ENCODE results near the gene HOXA4. TPM values are rescaled to one million over a fixed set of nuclear protein-coding genes. Genes with fewer than 3 reads are reported as not detected.

Gene HOXA4
- polyA plus RNA-seq, 1 donor (not counting 4 experiments of a cell fraction or from before 2014, with no cell fraction given) = 1.5 TPM

GRCh38 chr7:27125986-27126394, 4.6 kb downstream of the HOXA4 start:
- Histone ChIP-seq H3K4me3 (ENCODE audit: control insufficient read depth in 2 of 3, extremely low read depth in 1 of 3, insufficient read depth in 2 of 3, low read depth in 1 of 3, low read length in 3 of 3) (no peak overlapping the region), H3K27me3 (ENCODE audit: control insufficient read depth, extremely low read depth, insufficient read depth, low read length) (no peaks in the 10 kb centered on the region), H3K4me1 (ENCODE audit: control insufficient read depth, extremely low read depth, insufficient read depth, low read length) (peaks cover under 1% of the 10 kb centered on the region), H3K9me1 (ENCODE audit: control insufficient read depth, extremely low read depth, insufficient read depth, low read length) (no peaks in the 10 kb centered on the region), H3K9ac (ENCODE audit: control insufficient read depth, extremely low read depth, insufficient read depth, low read length) (no peak overlapping the region), H3K27ac (ENCODE audit: control insufficient read depth, insufficient read depth, low read length) (no peak overlapping the region), H2AFZ (ENCODE audit: control insufficient read depth, low read length) (no peak overlapping the region), H4K20me1 (ENCODE audit: control insufficient read depth, extremely low read depth, insufficient read depth, low read length) (no peaks in the 10 kb centered on the region), H3K9me3 (ENCODE audit: control insufficient read depth, low read depth, low read length) (no peaks in the 10 kb centered on the region), H3K4me2 (ENCODE audit: control insufficient read depth, extremely low read depth, insufficient read depth, low read depth, low read length) (no peak overlapping the region), H3K36me3 (ENCODE audit: control insufficient read depth in 2 of 2, extremely low read depth in 1 of 2, insufficient read depth in 2 of 2, low read length in 2 of 2) (peaks cover 0 to 4% of the 10 kb centered on the region in 2 experiments), H3K79me2 (ENCODE audit: control insufficient read depth, insufficient read depth, low read length) (no peaks in the 10 kb centered on the region)
- FAIRE-seq (no peak), DNase-seq (ENCODE audit: low read depth, low spot score) (no peak)
- dilution Hi-C loops (cut with MboI; ENCODE audit: extremely low pct_ligation_motif_present, low sequenced_read_pairs) = no loop called here
- no peak for TF ChIP-seq EZH2 (IDR thresholded peaks at IDR 0.05; ENCODE audit: low read length)
- TF ChIP-seq, protein P1, sequence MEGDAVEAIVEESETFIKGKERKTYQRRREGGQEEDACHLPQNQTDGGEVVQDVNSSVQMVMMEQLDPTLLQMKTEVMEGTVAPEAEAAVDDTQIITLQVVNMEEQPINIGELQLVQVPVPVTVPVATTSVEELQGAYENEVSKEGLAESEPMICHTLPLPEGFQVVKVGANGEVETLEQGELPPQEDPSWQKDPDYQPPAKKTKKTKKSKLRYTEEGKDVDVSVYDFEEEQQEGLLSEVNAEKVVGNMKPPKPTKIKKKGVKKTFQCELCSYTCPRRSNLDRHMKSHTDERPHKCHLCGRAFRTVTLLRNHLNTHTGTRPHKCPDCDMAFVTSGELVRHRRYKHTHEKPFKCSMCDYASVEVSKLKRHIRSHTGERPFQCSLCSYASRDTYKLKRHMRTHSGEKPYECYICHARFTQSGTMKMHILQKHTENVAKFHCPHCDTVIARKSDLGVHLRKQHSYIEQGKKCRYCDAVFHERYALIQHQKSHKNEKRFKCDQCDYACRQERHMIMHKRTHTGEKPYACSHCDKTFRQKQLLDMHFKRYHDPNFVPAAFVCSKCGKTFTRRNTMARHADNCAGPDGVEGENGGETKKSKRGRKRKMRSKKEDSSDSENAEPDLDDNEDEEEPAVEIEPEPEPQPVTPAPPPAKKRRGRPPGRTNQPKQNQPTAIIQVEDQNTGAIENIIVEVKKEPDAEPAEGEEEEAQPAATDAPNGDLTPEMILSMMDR (optimal IDR thresholded peaks at IDR 0.05 in 1 of 3, IDR thresholded peaks at IDR 0.05 in 1 of 3, conservative IDR thresholded peaks at IDR 0.05 in 1 of 3; ENCODE audit: extremely low read depth in 1 of 3, insufficient read depth in 2 of 3, low read length in 3 of 3) = no peak

- no peaks in the 10 kb centered on the region for H3K4me1 ChIP-seq (ENCODE audit: control insufficient read depth, extremely low read depth, insufficient read depth, low read length)
- H3K9me1 ChIP-seq (ENCODE audit: control insufficient read depth, extremely low read depth, insufficient read depth, low read length) = no peaks in the 10 kb centered on the region
- no peaks in the 10 kb centered on the region for H3K27me3 ChIP-seq (ENCODE audit: control insufficient read depth, extremely low read depth, insufficient read depth, low read length)
- dilution Hi-C loops (cut with MboI; ENCODE audit: extremely low pct_ligation_motif_present, low sequenced_read_pairs) = no loop called here
- no peak overlapping the region for H3K27ac ChIP-seq (ENCODE audit: control insufficient read depth, insufficient read depth, low read length)
- H4K20me1 ChIP-seq (ENCODE audit: control insufficient read depth, extremely low read depth, insufficient read depth, low read length) = no peaks in the 10 kb centered on the region
- H2AFZ ChIP-seq (ENCODE audit: control insufficient read depth, low read length) = no peak overlapping the region
- H3K4me3 ChIP-seq (ENCODE audit: control insufficient read depth in 2 of 3, extremely low read depth in 1 of 3, insufficient read depth in 2 of 3, low read depth in 1 of 3, low read length in 3 of 3) = no peak overlapping the region
- peaks cover 0 to 4% of the 10 kb centered on the region in 2 experiments for H3K36me3 ChIP-seq (ENCODE audit: control insufficient read depth in 2 of 2, extremely low read depth in 1 of 2, insufficient read depth in 2 of 2, low read length in 2 of 2)
- H3K79me2 ChIP-seq (ENCODE audit: control insufficient read depth, insufficient read depth, low read length) = no peaks in the 10 kb centered on the region
- FAIRE-seq (no peak), DNase-seq (ENCODE audit: low read depth, low spot score) (no peak)
- TF ChIP-seq, protein P1 (optimal IDR thresholded peaks at IDR 0.05 in 1 of 3, IDR thresholded peaks at IDR 0.05 in 1 of 3, conservative IDR thresholded peaks at IDR 0.05 in 1 of 3; ENCODE audit: extremely low read depth in 1 of 3, insufficient read depth in 2 of 3, low read length in 3 of 3) = no peak
- TF ChIP-seq EZH2 (IDR thresholded peaks at IDR 0.05; ENCODE audit: low read length) = no peak
- H3K4me2 ChIP-seq (ENCODE audit: control insufficient read depth, extremely low read depth, insufficient read depth, low read depth, low read length) = no peak overlapping the region
- H3K9me3 ChIP-seq (ENCODE audit: control insufficient read depth, low read depth, low read length) = no peaks in the 10 kb centered on the region
- no peak overlapping the region for H3K9ac ChIP-seq (ENCODE audit: control insufficient read depth, extremely low read depth, insufficient read depth, low read length)
Observed at GRCh38 chr7:27124902-27125689, 5.5 kb downstream of the HOXA4 start.
